Neuronal stem cell (in vitro differentiated cells): ENCODE results near the gene PCDHGB5.
"Not testable (repeated sequence)": the region's sequence is repeated elsewhere in the genome, so short reads cannot be mapped to it uniquely, and the experiment has no call there.

Experiments used
- DNase-seq: peaks from one replicate; pipeline ENCODE4 v3.0.0-alpha.2; 2013; ENCODE audit warnings: low spot score
- H2AFZ ChIP-seq: one replicate; pipeline ENCODE4 v1.6.1; 2013; ENCODE audit warnings: mild to moderate bottlenecking, low read length, inconsistent platforms
- H2AK5ac ChIP-seq: 2 replicates; pipeline ENCODE4 v1.6.1; 2013; ENCODE audit warnings: low read depth, mild to moderate bottlenecking, inconsistent platforms, low read length, moderate library complexity, mixed read lengths
- H2BK120ac ChIP-seq: 2 replicates; pipeline ENCODE4 v1.6.1; 2013; ENCODE audit warnings: low read depth, mild to moderate bottlenecking, inconsistent platforms, low read length, moderate library complexity, mixed read lengths
- H2BK12ac ChIP-seq: one replicate; pipeline ENCODE4 v1.6.1; 2013; ENCODE audit warnings: low read length, inconsistent platforms
- H2BK15ac ChIP-seq: 2 replicates; pipeline ENCODE4 v1.6.1; 2013; ENCODE audit warnings: mild to moderate bottlenecking, low read length, inconsistent platforms, mixed read lengths
- H2BK5ac ChIP-seq: one replicate; pipeline ENCODE4 v1.6.1; 2013; ENCODE audit warnings: inconsistent platforms, mild to moderate bottlenecking, low read length, moderate library complexity
- H3K14ac ChIP-seq: one replicate; pipeline ENCODE4 v1.6.1; 2013; ENCODE audit warnings: low read length, inconsistent platforms
- H3K18ac ChIP-seq: 2 replicates; pipeline ENCODE4 v1.6.1; 2013; ENCODE audit warnings: low read length, inconsistent platforms
- H3K23ac ChIP-seq: 2 replicates; pipeline ENCODE4 v1.6.1; 2013; ENCODE audit warnings: low read depth, mild to moderate bottlenecking, mixed read lengths, low read length, inconsistent platforms; ENCODE audit not compliant: poor library complexity
- H3K27ac ChIP-seq: replicated peaks from 3 replicates; pipeline ENCODE4 v1.5.1; 2013; ENCODE audit warnings: low read length, inconsistent platforms
- H3K27me3 ChIP-seq, 3 experiments: 2 replicates each; pipeline ENCODE4 v1.6.1; 2013; ENCODE audit warnings: low read length in 3 of 3, mild to moderate bottlenecking in 2 of 3, inconsistent platforms in 1 of 3, low read depth in 1 of 3, mixed read lengths in 1 of 3, moderate library complexity in 1 of 3; ENCODE audit not compliant: control insufficient read depth in 3 of 3, insufficient read depth in 3 of 3
- H3K36me3 ChIP-seq, 2 donors: replicated peaks in 1 of 2; 2 replicates each; pipeline ENCODE4 v1.6.1; 2013; ENCODE audit warnings: low read length in 2 of 2; ENCODE audit not compliant: control insufficient read depth in 2 of 2, insufficient read depth in 2 of 2
- H3K4ac ChIP-seq: 2 replicates; pipeline ENCODE4 v1.6.1; 2013; ENCODE audit warnings: inconsistent platforms, mild to moderate bottlenecking, low read length, moderate library complexity
- H3K4me1 ChIP-seq, 2 donors: 1 replicate in 1 of 2; 2 replicates in 1 of 2; pipeline ENCODE4 v1.6.1; 2013; ENCODE audit warnings: low read length in 2 of 2, low read depth in 1 of 2; ENCODE audit not compliant: control insufficient read depth in 2 of 2, insufficient read depth in 1 of 2
- H3K4me2 ChIP-seq: one replicate; pipeline ENCODE4 v1.6.1; 2013; ENCODE audit warnings: mild to moderate bottlenecking, low read length, inconsistent platforms; ENCODE audit not compliant: insufficient read depth, poor library complexity, severe bottlenecking
- H3K4me3 ChIP-seq, 2 donors: 2 replicates each; pipeline ENCODE4 v1.5.1; 2013; ENCODE audit warnings: low read length in 2 of 2, mild to moderate bottlenecking in 2 of 2, inconsistent platforms in 1 of 2, moderate library complexity in 1 of 2
- H3K79me1 ChIP-seq: one replicate; pipeline ENCODE4 v1.6.1; 2013; ENCODE audit warnings: low read depth, mild to moderate bottlenecking, inconsistent platforms, low read length, moderate library complexity
- H3K9ac ChIP-seq: one replicate; pipeline ENCODE4 v1.6.1; 2013; ENCODE audit warnings: mild to moderate bottlenecking, low read depth, low read length, inconsistent platforms; ENCODE audit not compliant: poor library complexity
- H3K9me3 ChIP-seq, 2 donors: replicated peaks in 1 of 2; 2 replicates each; pipeline versions ENCODE3 to v1.6.1; 2013; ENCODE audit warnings: low read length in 2 of 2, mild to moderate bottlenecking in 2 of 2, inconsistent platforms in 1 of 2, low read depth in 1 of 2, mixed read lengths in 1 of 2, moderate library complexity in 1 of 2; ENCODE audit not compliant: control insufficient read depth in 2 of 2, insufficient read depth in 1 of 2
- H4K8ac ChIP-seq: one replicate; pipeline ENCODE4 v1.6.1; 2013; ENCODE audit warnings: low read depth, mild to moderate bottlenecking, inconsistent platforms, low read length, moderate library complexity
- H4K91ac ChIP-seq: one replicate; pipeline ENCODE4 v1.6.1; 2013; ENCODE audit warnings: low read length, low read depth, mild to moderate bottlenecking, inconsistent platforms; ENCODE audit not compliant: poor library complexity
- WGBS, 2 donors: extraction: QIAGEN DNeasy Blood & Tissue Kit; methylation state at CpG; one replicate each; pipeline ENCODE4 v1.1.7; 2013; ENCODE audit warnings: missing lambda C conversion rate in 2 of 2, mixed read lengths in 1 of 2; ENCODE audit not compliant: insufficient read length in 2 of 2, insufficient replicate concordance in 1 of 2; ENCODE audit errors: extremely low coverage in 2 of 2; 5-methylcytosine and 5-hydroxymethylcytosine counted together

PCDHGB5 gene

DNA sequence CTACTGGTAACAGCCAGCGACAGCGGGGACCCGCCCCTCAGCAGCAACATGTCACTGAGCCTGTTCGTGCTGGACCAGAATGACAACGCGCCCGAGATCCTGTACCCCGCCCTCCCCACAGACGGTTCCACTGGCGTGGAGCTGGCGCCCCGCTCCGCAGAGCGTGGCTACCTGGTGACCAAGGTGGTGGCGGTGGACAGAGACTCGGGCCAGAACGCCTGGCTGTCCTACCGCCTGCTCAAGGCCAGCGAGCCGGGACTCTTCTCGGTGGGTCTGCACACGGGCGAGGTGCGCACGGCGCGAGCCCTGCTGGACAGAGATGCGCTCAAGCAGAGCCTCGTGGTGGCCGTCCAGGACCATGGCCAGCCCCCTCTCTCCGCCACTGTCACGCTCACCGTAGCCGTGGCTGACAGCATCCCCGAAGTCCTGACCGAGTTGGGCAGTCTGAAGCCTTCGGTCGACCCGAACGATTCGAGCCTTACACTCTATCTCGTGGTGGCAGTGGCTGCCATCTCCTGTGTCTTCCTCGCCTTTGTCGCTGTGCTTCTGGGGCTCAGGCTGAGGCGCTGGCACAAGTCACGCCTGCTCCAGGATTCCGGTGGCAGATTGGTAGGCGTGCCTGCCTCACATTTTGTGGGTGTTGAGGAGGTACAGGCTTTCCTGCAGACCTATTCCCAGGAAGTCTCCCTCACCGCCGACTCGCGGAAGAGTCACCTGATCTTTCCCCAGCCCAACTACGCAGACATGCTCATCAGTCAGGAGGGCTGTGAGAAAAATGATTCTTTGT, 3.2 kb upstream of the PCDHGB5 start:
- Histone ChIP-seq H2BK5ac (peak overlapping the region; percentile 44), H3K36me3 (peaks cover 14 to 26% of the 10 kb centered on the region in 2 donors), H3K18ac (peak overlapping the region; percentile 57), H3K9me3 (peaks cover 37 to 82% of the 10 kb centered on the region in 2 donors)
- H3K4me2 ChIP-seq, H3K27me3 ChIP-seq, H2AK5ac ChIP-seq, H3K4ac ChIP-seq, H2BK15ac ChIP-seq, H3K4me1 ChIP-seq, H3K14ac ChIP-seq, H3K23ac ChIP-seq, DNase-seq, H2BK12ac ChIP-seq, H3K79me1 ChIP-seq, H2AFZ ChIP-seq, H3K4me3 ChIP-seq, H3K27ac ChIP-seq, H4K91ac ChIP-seq, H3K9ac ChIP-seq, H4K8ac ChIP-seq, H2BK120ac ChIP-seq: not testable (repeated sequence)
- no CpG with 5 or more reads among the region's 53 CpGs for WGBS, 2 donors

DNA sequence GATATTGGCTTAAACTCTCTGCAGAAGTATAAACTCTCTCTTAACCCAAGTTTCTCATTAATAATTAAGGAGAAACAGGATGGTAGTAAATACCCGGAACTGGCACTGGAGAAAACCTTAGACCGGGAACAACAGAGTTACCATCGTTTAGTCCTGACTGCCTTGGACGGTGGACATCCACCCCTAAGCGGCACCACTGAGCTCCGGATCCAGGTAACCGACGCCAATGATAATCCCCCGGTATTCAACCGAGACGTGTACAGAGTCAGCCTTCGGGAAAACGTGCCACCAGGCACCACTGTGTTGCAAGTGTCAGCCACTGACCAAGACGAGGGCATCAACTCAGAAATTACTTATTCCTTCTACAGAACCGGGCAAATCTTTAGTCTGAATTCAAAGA, 861 bp downstream of the PCDHGB5 start:
- Histone ChIP-seq H3K27ac (no peak overlapping the region), H2BK15ac (no peak overlapping the region), H4K8ac (no peak overlapping the region), H2AK5ac (no peak overlapping the region), H3K23ac (no peak overlapping the region), H3K18ac (no peak overlapping the region), H2AFZ (no peak overlapping the region), H3K79me1 (peaks cover 2% of the 10 kb centered on the region), H2BK12ac (no peak overlapping the region), H3K9me3 (peaks cover 31 to 72% of the 10 kb centered on the region in 2 donors), H3K27me3 (no peaks in the 10 kb centered on the region), H4K91ac (no peak overlapping the region), H3K36me3 (peaks cover 3 to 6% of the 10 kb centered on the region in 2 donors), H3K4ac (no peak overlapping the region), H2BK120ac (no peak overlapping the region), H3K4me1 (no peaks in the 10 kb centered on the region), H2BK5ac (no peak overlapping the region), H3K4me2 (no peak overlapping the region), H3K4me3 (no peak overlapping the region), H3K9ac (no peak overlapping the region), H3K14ac (no peak overlapping the region)
- no CpG with 5 or more reads among the region's 15 CpGs for WGBS, 2 donors
- no peak for DNase-seq

DNA sequence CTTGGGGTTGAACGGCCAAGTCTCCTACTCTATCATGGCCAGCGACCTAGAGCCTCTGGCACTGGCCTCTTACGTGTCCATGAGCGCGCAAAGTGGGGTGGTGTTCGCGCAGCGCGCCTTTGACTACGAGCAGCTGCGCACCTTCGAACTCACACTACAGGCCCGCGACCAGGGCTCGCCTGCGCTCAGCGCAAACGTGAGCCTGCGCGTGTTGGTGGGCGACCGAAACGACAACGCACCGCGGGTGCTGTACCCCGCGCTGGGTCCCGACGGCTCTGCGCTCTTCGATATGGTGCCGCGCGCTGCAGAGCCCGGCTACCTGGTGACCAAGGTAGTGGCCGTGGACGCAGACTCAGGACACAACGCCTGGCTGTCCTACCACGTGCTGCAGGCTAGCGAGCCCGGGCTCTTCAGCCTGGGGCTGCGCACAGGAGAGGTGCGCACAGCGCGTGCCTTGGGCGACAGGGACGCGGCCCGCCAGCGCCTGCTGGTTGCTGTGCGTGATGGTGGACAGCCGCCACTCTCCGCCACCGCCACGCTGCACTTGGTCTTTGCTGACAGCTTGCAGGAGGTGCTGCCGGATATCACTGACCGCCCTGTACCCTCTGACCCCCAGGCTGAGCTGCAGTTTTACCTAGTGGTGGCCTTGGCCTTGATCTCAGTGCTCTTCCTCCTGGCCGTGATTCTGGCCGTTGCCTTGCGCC, 2.0 kb downstream of the PCDHGB5 start:
- no CpG with 5 or more reads among the region's 61 CpGs for WGBS, 2 donors
- Histone ChIP-seq H2AK5ac (peak overlapping the region; percentile 84), H4K91ac (peak overlapping the region; percentile 64), H3K27me3 (no peaks in the 10 kb centered on the region), H2BK12ac (no peak overlapping the region), H3K9me3 (peaks cover 29 to 74% of the 10 kb centered on the region in 2 donors), H3K4me1 (no peaks in the 10 kb centered on the region), H2BK120ac (peak overlapping the region; percentile 41), H3K4me2 (no peak overlapping the region), H3K79me1 (peaks cover under 1% of the 10 kb centered on the region), H2BK15ac (no peak overlapping the region), H3K27ac (no peak overlapping the region), H3K9ac (peak overlapping the region; percentile 44), H3K18ac (no peak overlapping the region), H3K14ac (no peak overlapping the region), H4K8ac (no peak overlapping the region), H3K4me3 (peak overlapping the region in 1 of 2 donors; percentile 19), H2BK5ac (no peak overlapping the region), H3K23ac (peak overlapping the region; percentile 31), H2AFZ (no peak overlapping the region), H3K4ac (no peak overlapping the region), H3K36me3 (no peaks in the 10 kb centered on the region)
- no peak for DNase-seq

- Histone ChIP-seq H2BK15ac (no peak within 1 kb of the TSS), H3K4me1 (no peaks in the 10 kb centered on the region), H2BK12ac (no peak within 1 kb of the TSS), H3K9me3 (peaks cover 33 to 81% of the 10 kb centered on the region in 2 donors), H4K91ac (no peak within 1 kb of the TSS), H3K27ac (no peak within 1 kb of the TSS), H2BK120ac (no peak within 1 kb of the TSS), H3K36me3 (no peaks in the 10 kb centered on the region), H3K4me3 (no peak within 1 kb of the TSS), H2AK5ac (no peak within 1 kb of the TSS), H2BK5ac (no peak within 1 kb of the TSS), H2AFZ (peak within 1 kb of the TSS; percentile 47), H3K4ac (no peak within 1 kb of the TSS), H3K4me2 (no peak within 1 kb of the TSS), H3K18ac (no peak within 1 kb of the TSS), H3K23ac (no peak within 1 kb of the TSS), H3K79me1 (no peaks in the 10 kb centered on the region), H3K27me3 (no peaks in the 10 kb centered on the region), H3K14ac (no peak within 1 kb of the TSS), H4K8ac (no peak within 1 kb of the TSS), H3K9ac (no peak within 1 kb of the TSS)
- no CpG with 5 or more reads among the region's 27 CpGs for WGBS, 2 donors
- DNase-seq = no peak
These were observed 5.0 kb downstream of the PCDHGB5 start, which contains the start of gene PCDHGA9 for GRCh38 chr5:141402553-141403243. Gene PCDHGA9, plus strand, starts transcription at chr5:141402778. Its CDS starts 175 bp downstream, at chr5:141402953.
